GM23248 (cell line): ENCODE measurements around the gene ALDH1L1. TPM values are rescaled to one million over a fixed set of nuclear protein-coding genes. Genes with fewer than 3 reads are reported as not detected.

Experiments used
- DNase-seq: peaks from one replicate; pipeline ENCODE4 v3.0.0-alpha.2; 2015
- H2AFZ ChIP-seq: fragments of 200-600 bp; sonication (generic); 2 replicates; pipeline ENCODE4 v1.6.1; 2016; ENCODE audit warnings: antibody characterized with exemption
- H3F3A ChIP-seq: fragments of 200-600 bp; sonication (generic); 2 replicates; pipeline ENCODE4 v1.6.1; 2016; ENCODE audit warnings: mild to moderate bottlenecking, antibody characterized with exemption, mixed run types; ENCODE audit not compliant: insufficient read depth
- H3K27ac ChIP-seq: fragments of 200-600 bp; sonication (generic); 2 replicates; pipeline ENCODE4 v1.5.1; 2016; ENCODE audit warnings: mild to moderate bottlenecking
- H3K27me3 ChIP-seq: fragments of 200-600 bp; sonication (generic); replicated peaks from 2 replicates; pipeline ENCODE4 v1.6.1; 2016; ENCODE audit warnings: mild to moderate bottlenecking; ENCODE audit not compliant: insufficient read depth
- H3K36me3 ChIP-seq: fragments of 200-600 bp; sonication (generic); 2 replicates; pipeline ENCODE4 v1.6.1; 2016; ENCODE audit warnings: low read depth, mild to moderate bottlenecking
- H3K4me1 ChIP-seq: fragments of 200-600 bp; sonication (generic); 2 replicates; pipeline ENCODE4 v1.6.1; 2016; ENCODE audit warnings: mild to moderate bottlenecking; ENCODE audit not compliant: insufficient read depth
- H3K4me2 ChIP-seq: fragments of 200-600 bp; sonication (generic); one replicate; pipeline ENCODE4 v1.6.1; 2016; ENCODE audit warnings: mild to moderate bottlenecking; ENCODE audit not compliant: unreplicated experiment
- H3K4me3 ChIP-seq: fragments of 200-600 bp; sonication (generic); 2 replicates; pipeline ENCODE4 v1.5.1; 2016; ENCODE audit warnings: mild to moderate bottlenecking
- H3K79me2 ChIP-seq: fragments of 200-600 bp; sonication (generic); 2 replicates; pipeline ENCODE4 v1.6.1; 2016; ENCODE audit warnings: mild to moderate bottlenecking; ENCODE audit not compliant: insufficient read depth
- H3K9ac ChIP-seq: fragments of 200-600 bp; sonication (generic); 2 replicates; pipeline ENCODE4 v1.6.1; 2016; ENCODE audit warnings: mild to moderate bottlenecking
- H3K9me2 ChIP-seq: fragments of 200-600 bp; sonication (generic); 2 replicates; pipeline ENCODE4 v1.6.1; 2016; ENCODE audit warnings: mixed run types, mild to moderate bottlenecking, moderate library complexity; ENCODE audit not compliant: insufficient read depth
- H3K9me3 ChIP-seq: fragments of 200-600 bp; sonication (generic); one replicate; pipeline ENCODE4 v1.6.1; 2017; ENCODE audit warnings: low read depth
- H4K20me1 ChIP-seq: fragments of 200-600 bp; sonication (generic); 2 replicates; pipeline ENCODE4 v1.6.0; 2016; ENCODE audit not compliant: insufficient read depth
- EZH2 ChIP-seq: fragments of 200-600 bp; sonication (generic); IDR thresholded peaks from 2 replicates; pipeline ENCODE4 v1.6.1; 2018; ENCODE audit warnings: antibody characterized with exemption, mild to moderate bottlenecking; ENCODE audit not compliant: insufficient read depth, poor library complexity, severe bottlenecking
- EZH2phosphoT487 ChIP-seq: fragments of 200-600 bp; sonication (generic); IDR thresholded peaks from 2 replicates; pipeline ENCODE4 v1.6.1; 2018; ENCODE audit warnings: antibody characterized with exemption, moderate library complexity, mild to moderate bottlenecking, low read depth; ENCODE audit not compliant: insufficient read depth
- WGBS, 2 experiments: methylation state at CpG; one replicate each; pipeline ENCODE4 v1.1.6; 2015 to 2017; ENCODE audit warnings: low lambda C conversion rate in 2 of 2, low coverage in 1 of 2; ENCODE audit errors: missing lambda C conversion rate in 2 of 2; 5-methylcytosine and 5-hydroxymethylcytosine counted together
- in situ Hi-C: fragments of 300-500 bp; cut with MboI; formaldehyde crosslinking; loops from 2 replicates; pipeline ENCODE4 v1.15.0; 2020
- polyA plus RNA-seq: library from polyadenylated mRNA; unstranded; fragments of >200 nt; fragmentation: Nextera tagmentation; extraction: Ambion mirVana; gene quantifications from 2 replicates; pipeline ENCODE4 v1.2.1, GENCODE V29; 2016
- total RNA-seq: library from RNA; depleted of rRNA; stranded (reverse); fragments of >200 nt; shearing (Covaris generic); gene quantifications from 2 replicates; pipeline ENCODE4 v1.2.3, GENCODE V29; 2014

The ALDH1L1 gene
- total and polyA plus RNA-seq, 2 experiments from 2014 or later: not detected

DNA sequence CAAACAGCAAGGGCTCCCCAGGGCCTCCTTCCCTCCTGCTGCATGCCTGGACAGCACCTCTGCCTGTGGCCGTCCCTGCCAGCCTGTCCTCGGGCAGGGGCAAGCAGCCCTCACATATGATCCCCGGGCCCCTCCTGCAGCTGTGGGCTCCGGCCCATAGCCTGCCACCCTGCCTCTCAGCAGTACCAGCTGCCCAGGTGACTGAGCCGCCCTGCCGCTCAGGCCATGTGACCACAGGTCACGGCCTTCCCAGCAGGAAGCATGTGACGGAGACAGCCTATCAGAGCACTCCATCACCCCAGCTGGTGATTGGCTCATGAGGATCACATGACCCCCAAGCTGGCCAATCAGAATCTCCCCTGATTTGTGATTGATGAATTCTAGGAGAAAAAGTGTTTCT lies 23.9 kb downstream of the ALDH1L1 start:
- Histone ChIP-seq H3K9me2 (no peaks in the 10 kb centered on the region), H3K9me3 (no peaks in the 10 kb centered on the region), H3K36me3 (no peaks in the 10 kb centered on the region), H4K20me1 (no peaks in the 10 kb centered on the region), H3K79me2 (no peaks in the 10 kb centered on the region), H3K27ac (no peak overlapping the region), H3K9ac (no peak overlapping the region), H3F3A (no peaks in the 10 kb centered on the region), H3K4me3 (no peak overlapping the region), H3K27me3 (0 out of 2 replicates have a peak, but pooled peaks cover 3% of the 10 kb centered on the region), H3K4me1 (no peaks in the 10 kb centered on the region), H3K4me2 (no peak overlapping the region), H2AFZ (no peak overlapping the region)
- no peak for DNase-seq
- in situ Hi-C loops: no loop called here
- WGBS, 2 experiments: 61 to 72% methylated on average over 7 to 8 of the region's 8 CpGs
- TF ChIP-seq EZH2phosphoT487: no peak

GRCh38 chr3:126155819-126156218 lies 24.6 kb downstream of the ALDH1L1 start:
- no peak for DNase-seq
- H3K9me2 ChIP-seq: no peaks in the 10 kb centered on the region
- no peaks in the 10 kb centered on the region for H3K4me1 ChIP-seq
- H3K9ac ChIP-seq: no peak overlapping the region
- H4K20me1 ChIP-seq: no peaks in the 10 kb centered on the region
- WGBS, 2 experiments: 35 to 43% methylated on average over 6 of the region's 6 CpGs
- H3K9me3 ChIP-seq: no peaks in the 10 kb centered on the region
- no peak overlapping the region for H3K4me2 ChIP-seq
- no peaks in the 10 kb centered on the region for H3K79me2 ChIP-seq
- TF ChIP-seq EZH2 (no peak), EZH2phosphoT487 (no peak)
- peaks cover 3% of the 10 kb centered on the region; the same call in 1 of the 2 replicates for H3K27me3 ChIP-seq
- no peaks in the 10 kb centered on the region for H3K36me3 ChIP-seq
- H2AFZ ChIP-seq: no peak overlapping the region
- no peak overlapping the region for H3K27ac ChIP-seq
- H3K4me3 ChIP-seq: no peak overlapping the region
- no peaks in the 10 kb centered on the region for H3F3A ChIP-seq
- in situ Hi-C loops: no loop called here

DNA sequence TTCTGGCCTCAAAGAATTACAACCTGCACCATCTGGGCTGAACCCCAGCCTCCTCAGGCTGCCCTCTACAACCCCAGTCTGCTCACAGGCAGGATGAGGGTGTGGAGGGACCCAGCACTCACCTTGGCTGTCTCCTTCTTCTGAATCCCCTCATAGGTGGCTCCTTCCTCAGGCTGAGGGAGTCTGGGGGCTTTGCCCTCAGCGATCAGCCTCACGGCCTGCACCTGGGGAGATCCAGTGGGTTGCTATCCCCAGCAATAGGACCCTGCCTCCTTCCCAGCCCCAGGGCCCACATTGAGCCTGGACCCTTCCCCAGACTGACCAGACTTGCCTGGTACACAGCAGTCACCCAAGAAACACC lies 25.1 kb downstream of the ALDH1L1 start:
- Histone ChIP-seq H4K20me1 (no peaks in the 10 kb centered on the region), H3K27me3 (peaks cover 6% of the 10 kb centered on the region; the same call in 1 of the 2 replicates), H3K27ac (no peak overlapping the region), H3K79me2 (no peaks in the 10 kb centered on the region), H2AFZ (no peak overlapping the region), H3K9me2 (no peaks in the 10 kb centered on the region), H3K4me3 (no peak overlapping the region), H3K9ac (no peak overlapping the region), H3F3A (no peaks in the 10 kb centered on the region), H3K4me2 (no peak overlapping the region), H3K4me1 (no peaks in the 10 kb centered on the region), H3K36me3 (no peaks in the 10 kb centered on the region), H3K9me3 (no peaks in the 10 kb centered on the region)
- no peak for TF ChIP-seq EZH2
- no peak for TF ChIP-seq EZH2phosphoT487
- no peak for DNase-seq
- WGBS, 2 experiments: 73 to 80% methylated on average over 2 of the region's 2 CpGs
- in situ Hi-C loops: no loop called here

DNA sequence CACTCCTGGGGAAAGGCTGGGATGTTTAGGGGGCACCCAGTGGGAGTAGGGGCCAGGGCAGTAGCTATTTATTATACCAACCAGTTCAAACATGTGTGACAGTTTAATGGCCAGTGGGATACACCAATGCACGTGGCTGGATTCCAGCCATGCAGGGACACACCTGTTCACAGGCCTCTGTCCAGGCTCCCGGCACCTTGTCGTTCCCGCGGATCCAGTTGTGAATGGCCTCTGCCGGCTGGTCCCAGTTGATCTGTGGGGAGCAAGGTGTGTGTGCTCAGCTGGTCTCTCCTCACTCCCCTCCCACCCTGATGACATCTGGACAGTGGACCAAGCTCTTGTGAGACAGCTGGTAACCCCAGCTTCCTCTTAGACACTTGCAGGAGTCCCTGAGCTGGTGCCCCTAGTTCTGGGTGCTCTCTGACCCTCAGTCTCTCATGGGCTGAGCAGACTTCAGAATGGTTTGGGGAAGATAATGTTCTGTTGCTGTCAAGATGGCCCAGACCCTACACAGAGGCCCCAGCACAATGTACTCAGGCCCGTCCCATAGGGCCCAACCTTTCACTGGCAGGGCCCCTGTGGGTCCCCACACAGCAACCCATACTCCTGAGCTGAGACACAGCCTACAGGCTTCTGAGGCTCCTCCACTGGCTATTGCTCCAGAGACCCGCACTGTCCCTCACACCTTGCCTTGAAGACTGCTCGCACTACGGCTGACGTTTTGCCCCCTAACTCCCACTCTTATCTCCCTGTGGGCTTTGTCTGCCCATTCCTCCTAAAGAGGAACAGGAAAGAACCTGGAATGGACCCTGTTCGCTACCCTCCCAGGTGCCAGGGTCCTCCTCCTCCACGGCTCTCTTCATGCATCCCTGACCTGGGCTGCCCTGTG lies 25.8 kb downstream of the ALDH1L1 start:
- Histone ChIP-seq H3K4me3 (no peak overlapping the region), H3K9me3 (no peaks in the 10 kb centered on the region), H3K4me2 (no peak overlapping the region), H3K9me2 (no peaks in the 10 kb centered on the region), H3K36me3 (no peaks in the 10 kb centered on the region), H3K27me3 (peaks cover 8% of the 10 kb centered on the region; the same call in 1 of the 2 replicates), H2AFZ (no peak overlapping the region), H3K9ac (no peak overlapping the region), H3K4me1 (no peaks in the 10 kb centered on the region), H3K27ac (no peak overlapping the region), H4K20me1 (no peaks in the 10 kb centered on the region), H3F3A (no peaks in the 10 kb centered on the region), H3K79me2 (no peaks in the 10 kb centered on the region)
- in situ Hi-C loops: no loop called here
- 71 to 72% methylated on average over 13 of the region's 13 CpGs for whole genome bisulfite sequencing, 2 experiments
- TF ChIP-seq EZH2: no peak
- TF ChIP-seq EZH2phosphoT487: no peak
- no peak for DNase-seq
